Caco-2 (cell line): ENCODE measurements around the gene CAMKK1. TPM values are rescaled to one million over a fixed set of nuclear protein-coding genes. Genes with fewer than 3 reads are reported as not detected.

Experiments
- BruUV-seq: library from RNA; stranded (reverse); fragments of 400-500 nt; replicated peaks from 2 replicates; lab custom pipeline; 2021; lab: Mats Ljungman, UMichigan
- CTCF ChIA-PET: fragments of 300-600 bp; sonication (Branson Sonifier 250); formaldehyde crosslinking; loops from one replicate; lab custom pipeline; 2022; ENCODE audit warnings: antibody characterized with exemption; lab: Charles Lee
- POLR2A ChIA-PET: fragments of 300-600 bp; sonication (Branson Sonifier 250); formaldehyde crosslinking; loops from one replicate; lab custom pipeline; 2022; ENCODE audit warnings: antibody characterized with exemption; lab: Charles Lee
- DNase-seq, 2 experiments: peaks; one replicate each; pipeline versions ENCODE4 v3.0.0 to v3.0.0-alpha.2; 2020 to 2022
- H3K27me3 ChIP-seq: replicated peaks from 2 replicates; pipeline ENCODE4 v1.6.0; 2011; ENCODE audit warnings: low read length; ENCODE audit not compliant: control insufficient read depth, insufficient read depth
- H3K36me3 ChIP-seq: 2 replicates; pipeline ENCODE4 v1.5.1; 2011; ENCODE audit warnings: low read length; ENCODE audit not compliant: control insufficient read depth, insufficient read depth
- H3K4me1 ChIP-seq: fragments of 250-450 bp; sonication (Bioruptor Pico); 2 replicates; pipeline ENCODE4 v1.5.1; 2020; ENCODE audit warnings: mild to moderate bottlenecking
- H3K4me3 ChIP-seq: 2 replicates; pipeline ENCODE4 v1.5.1; 2011; ENCODE audit warnings: low read depth, mild to moderate bottlenecking, control low read depth, low read length
- H3K9me3 ChIP-seq: fragments of 250-450 bp; sonication (Bioruptor Pico); 2 replicates; pipeline ENCODE4 v1.5.1; 2020; ENCODE audit warnings: mild to moderate bottlenecking, moderate library complexity
- H3K27ac Mint-ChIP-seq: one replicate; pipeline ENCODE4 v1.8.0; 2022; ENCODE audit warnings: mixed read lengths; ENCODE audit not compliant: unreplicated experiment
- H3K27me3 Mint-ChIP-seq: one replicate; pipeline ENCODE4 v1.8.0; 2022; ENCODE audit warnings: mixed read lengths; ENCODE audit not compliant: insufficient read depth, unreplicated experiment
- H3K36me3 Mint-ChIP-seq: one replicate; pipeline ENCODE4 v1.8.0; 2022; ENCODE audit warnings: mild to moderate bottlenecking, mixed read lengths; ENCODE audit not compliant: insufficient read depth, unreplicated experiment
- H3K4me1 Mint-ChIP-seq: one replicate; pipeline ENCODE4 v1.8.0; 2022; ENCODE audit warnings: low read depth, mixed read lengths; ENCODE audit not compliant: unreplicated experiment
- H3K4me3 Mint-ChIP-seq: one replicate; pipeline ENCODE4 v1.8.0; 2022; ENCODE audit warnings: mild to moderate bottlenecking, moderate library complexity, mixed read lengths; ENCODE audit not compliant: unreplicated experiment
- H3K9me3 Mint-ChIP-seq: one replicate; pipeline ENCODE4 v1.8.0; 2022; ENCODE audit warnings: mixed read lengths; ENCODE audit not compliant: unreplicated experiment
- CTCF ChIP-seq, 2 experiments: fragments of 200-600 bp in 1 of 2; IDR thresholded peaks; 1 replicate in 1 of 2; 2 replicates in 1 of 2; pipeline versions ENCODE4 v1.5.1 to v1.8.0; 2011 to 2022; ENCODE audit warnings: antibody characterized with exemption in 1 of 2, control low read depth in 1 of 2, inconsistent platforms in 1 of 2, low read depth in 1 of 2, low read length in 1 of 2, mild to moderate bottlenecking in 1 of 2, moderate library complexity in 1 of 2; ENCODE audit not compliant: insufficient read depth in 1 of 2, severe bottlenecking in 1 of 2, unreplicated experiment in 1 of 2
- intact Hi-C: fragments of 100-400 bp; cut with micrococcal nuclease; formaldehyde crosslinking; loops from one replicate; pipeline ENCODE4 v1.10.0; 2022; ENCODE audit not compliant: unreplicated experiment
- total RNA-seq: library from RNA; stranded (reverse); gene quantifications from 2 replicates; pipeline ENCODE4 v1.2.3, GENCODE V29; 2022

CAMKK1 gene
- total RNA-seq, 1 experiment from 2014 or later = 1.9 TPM

DNA sequence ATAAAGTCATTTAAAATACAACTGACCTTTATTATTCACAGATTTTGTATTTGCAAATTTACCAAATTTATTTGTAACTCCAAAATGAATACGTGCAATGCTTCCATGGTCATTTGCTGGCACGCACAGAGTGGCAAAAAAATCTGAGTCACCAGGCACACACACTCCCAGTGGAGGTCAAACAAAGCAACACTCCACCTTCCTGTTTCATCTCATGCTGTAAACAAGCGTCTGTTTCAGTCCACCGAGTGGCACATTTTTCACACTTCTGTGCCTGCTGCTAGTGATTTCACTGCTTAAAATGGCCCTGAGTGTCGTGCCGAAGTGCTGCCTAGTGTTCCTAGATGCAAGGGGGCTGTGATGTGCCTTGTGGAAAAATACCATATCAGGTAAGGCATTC is 74.1 kb downstream of the CAMKK1 start:
- intact Hi-C loops = no loop called here
- H3K9me3 ChIP-seq = no peaks in the 10 kb centered on the region
- H3K4me1 Mint-ChIP-seq = no peaks in the 10 kb centered on the region
- CTCF ChIA-PET = no interaction called here
- H3K9me3 Mint-ChIP-seq = no peaks in the 10 kb centered on the region
- no peak for TF ChIP-seq CTCF (IDR thresholded peaks at IDR 0.05; ENCODE audit: insufficient read depth in 1 of 2, low read depth in 1 of 2, low read length in 1 of 2, severe bottlenecking in 1 of 2, unreplicated experiment in 1 of 2)
- H3K27me3 ChIP-seq = no peaks in the 10 kb centered on the region
- H3K4me1 ChIP-seq = no peaks in the 10 kb centered on the region
- no peaks in the 10 kb centered on the region for H3K36me3 ChIP-seq
- H3K4me3 Mint-ChIP-seq = no peak overlapping the region
- no peak overlapping the region for H3K27ac Mint-ChIP-seq
- H3K4me3 ChIP-seq = no peak overlapping the region
- POLR2A ChIA-PET = no interaction called here
- H3K36me3 Mint-ChIP-seq = peaks cover 46% of the 10 kb centered on the region
- BruUV-seq = no TSS peak
- H3K27me3 Mint-ChIP-seq = no peaks in the 10 kb centered on the region
- DNase-seq = no peak

GRCh38 chr17:3817851-3818605 is 74.8 kb downstream of the CAMKK1 start:
- ChIA-PET POLR2A (no interaction called here), CTCF (no interaction called here)
- Histone ChIP-seq H3K36me3 (no peaks in the 10 kb centered on the region), H3K4me1 (no peaks in the 10 kb centered on the region), H3K9me3 (no peaks in the 10 kb centered on the region), H3K27me3 (no peaks in the 10 kb centered on the region), H3K4me3 (no peak overlapping the region)
- no TSS peak for BruUV-seq
- no peak overlapping the region for H3K4me3 Mint-ChIP-seq
- DNase-seq = no peak
- H3K27ac Mint-ChIP-seq = no peak overlapping the region
- no peaks in the 10 kb centered on the region for H3K4me1 Mint-ChIP-seq
- intact Hi-C loops = no loop called here
- H3K27me3 Mint-ChIP-seq = no peaks in the 10 kb centered on the region
- peaks cover 42% of the 10 kb centered on the region for H3K36me3 Mint-ChIP-seq
- H3K9me3 Mint-ChIP-seq = no peaks in the 10 kb centered on the region
- no peak for TF ChIP-seq CTCF (IDR thresholded peaks at IDR 0.05; ENCODE audit: insufficient read depth in 1 of 2, low read depth in 1 of 2, low read length in 1 of 2, severe bottlenecking in 1 of 2, unreplicated experiment in 1 of 2)

GRCh38 chr17:3815925-3816324 is 76.9 kb downstream of the CAMKK1 start:
- Histone ChIP-seq H3K4me3 (no peak overlapping the region), H3K9me3 (no peaks in the 10 kb centered on the region), H3K27me3 (no peaks in the 10 kb centered on the region), H3K4me1 (no peaks in the 10 kb centered on the region), H3K36me3 (no peaks in the 10 kb centered on the region)
- intact Hi-C loops = no loop called here
- no peaks in the 10 kb centered on the region for H3K4me1 Mint-ChIP-seq
- no TSS peak for BruUV-seq
- peaks cover 37% of the 10 kb centered on the region for H3K36me3 Mint-ChIP-seq
- H3K9me3 Mint-ChIP-seq = no peaks in the 10 kb centered on the region
- H3K27me3 Mint-ChIP-seq = no peaks in the 10 kb centered on the region
- no peak for DNase-seq
- CTCF ChIA-PET = interaction anchor here (0.7 to 1.5 kb wide), 2 partner anchors 78 to 82 kb away, joined by 3 to 14 read pairs; no protein-coding TSS in a partner anchor
- no peak for TF ChIP-seq CTCF (IDR thresholded peaks at IDR 0.05; ENCODE audit: insufficient read depth in 1 of 2, low read depth in 1 of 2, low read length in 1 of 2, severe bottlenecking in 1 of 2, unreplicated experiment in 1 of 2)
- no peak overlapping the region for H3K4me3 Mint-ChIP-seq
- POLR2A ChIA-PET = no interaction called here
- no peak overlapping the region for H3K27ac Mint-ChIP-seq
